ENCODE measurements around the gene KRTAP8-1. TPM values are rescaled to one million over a fixed set of nuclear protein-coding genes. Genes with fewer than 3 reads are reported as not detected.

KRTAP8-1 gene, protein sequence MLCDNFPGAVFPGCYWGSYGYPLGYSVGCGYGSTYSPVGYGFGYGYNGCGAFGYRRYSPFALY
- total RNA-seq, result not detected
- polyA plus RNA-seq, result not detected

DNA sequence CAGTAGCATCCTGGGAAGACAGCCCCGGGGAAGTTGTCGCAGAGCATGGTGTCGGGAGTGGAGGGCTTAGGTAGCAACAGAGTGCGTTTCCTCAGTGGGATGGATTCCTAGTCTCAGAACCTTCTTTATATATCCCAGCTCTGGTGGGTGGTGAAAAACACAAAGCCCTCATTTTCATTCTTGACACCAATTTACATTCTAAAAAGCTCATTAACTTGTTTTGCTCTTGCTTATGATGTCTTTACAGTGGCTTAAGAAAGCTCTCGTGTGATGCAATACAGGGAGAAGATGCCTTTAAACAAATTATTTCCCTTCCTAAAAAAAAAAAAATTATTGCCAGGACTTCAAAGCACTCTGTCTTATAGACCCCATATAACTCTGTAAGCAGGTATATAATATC lies at the start of gene KRTAP8-1:
TSS of gene KRTAP8-1 (minus strand) at position 101 of the 400 bp plus-strand sequence. CDS start at position 47, 54 bp downstream.
- H3K4me1 Mint-ChIP-seq, result peaks cover 0 to under 1% (median 0%) of the 10 kb centered on the region in 4 donors
- no peak for DNase-seq
- ATAC-seq (ENCODE audit: low read depth in 2 of 2), result no peak
- H3K36me3 Mint-ChIP-seq, result no peaks in the 10 kb centered on the region
- Histone ChIP-seq H3K27ac (ENCODE audit: insufficient read depth, low read length, poor library complexity, severe bottlenecking) (no peak within 1 kb of the TSS), H3K4me1 (ENCODE audit: control insufficient read depth, insufficient read depth, low read length, poor library complexity, severe bottlenecking) (no peaks in the 10 kb centered on the region), H3K9me3 (ENCODE audit: control insufficient read depth in 2 of 2, low read length in 2 of 2) (no peaks in the 10 kb centered on the region), H3K4me3 (ENCODE audit: low read depth, low read length) (no peak within 1 kb of the TSS), H3K27me3 (ENCODE audit: control insufficient read depth, insufficient read depth, low read length) (no peaks in the 10 kb centered on the region), H3K36me3 (ENCODE audit: control insufficient read depth, insufficient read depth, low read length) (no peaks in the 10 kb centered on the region)
- no peak within 1 kb of the TSS for H3K4me3 Mint-ChIP-seq
- no peak within 1 kb of the TSS for H3K27ac Mint-ChIP-seq
- H3K27me3 Mint-ChIP-seq, result peaks cover 4% of the 10 kb centered on the region
- H3K9me3 Mint-ChIP-seq, result no peaks in the 10 kb centered on the region

DNA sequence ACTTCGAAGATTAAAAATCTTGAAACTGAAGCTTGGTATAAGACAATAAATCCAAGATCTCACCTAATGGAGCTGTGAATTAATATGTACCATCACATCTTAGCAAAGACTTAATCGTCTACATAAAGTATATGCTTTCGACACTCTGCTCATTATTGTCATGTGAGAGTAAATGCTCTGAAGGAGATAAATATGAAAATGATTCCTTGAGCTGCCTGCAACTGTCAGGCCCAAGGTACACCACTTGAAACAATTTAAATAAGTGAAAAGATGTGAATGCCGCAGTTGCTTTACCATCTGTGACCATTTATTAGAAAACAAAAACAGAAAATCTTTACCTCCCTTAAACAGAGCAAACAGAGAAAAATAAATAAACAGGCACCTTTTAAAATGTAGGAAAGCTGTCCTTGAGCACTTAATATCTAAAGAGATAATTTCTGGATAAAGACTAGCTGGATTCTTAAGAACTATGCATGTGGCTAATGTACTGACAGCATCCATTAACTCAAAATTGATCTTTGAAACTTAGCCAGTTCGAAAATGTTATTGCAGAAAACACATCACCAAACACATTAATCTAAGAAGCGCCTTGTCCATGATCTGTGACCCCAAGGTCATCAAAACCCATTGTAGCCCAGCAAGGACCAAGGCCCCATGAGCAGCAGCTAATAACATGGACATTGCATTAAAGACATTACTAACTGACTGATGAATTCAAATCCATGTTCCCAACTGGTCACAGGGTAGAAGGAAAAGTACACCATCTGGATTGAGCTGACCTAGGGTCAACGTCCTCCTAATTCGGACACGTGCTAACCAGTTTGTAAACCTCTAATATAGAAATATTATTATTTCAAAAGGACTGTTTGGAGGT lies 34.8 kb upstream of the KRTAP8-1 start:
- no peaks in the 10 kb centered on the region for H3K4me1 Mint-ChIP-seq
- H3K4me1 ChIP-seq (ENCODE audit: control insufficient read depth, insufficient read depth, low read length, poor library complexity, severe bottlenecking), result no peaks in the 10 kb centered on the region
- H3K27me3 ChIP-seq (ENCODE audit: control insufficient read depth, insufficient read depth, low read length), result no peaks in the 10 kb centered on the region
- ATAC-seq (ENCODE audit: low read depth in 2 of 2), result no peak
- H3K27me3 Mint-ChIP-seq, result peaks cover 8% of the 10 kb centered on the region
- no peak overlapping the region for H3K4me3 Mint-ChIP-seq
- H3K36me3 ChIP-seq (ENCODE audit: control insufficient read depth, insufficient read depth, low read length), result no peaks in the 10 kb centered on the region
- no peaks in the 10 kb centered on the region for H3K9me3 ChIP-seq (ENCODE audit: control insufficient read depth in 2 of 2, low read length in 2 of 2)
- no peak overlapping the region for H3K27ac ChIP-seq (ENCODE audit: insufficient read depth, low read length, poor library complexity, severe bottlenecking)
- peaks cover 0 to 3% (median 0%) of the 10 kb centered on the region in 7 donors for H3K9me3 Mint-ChIP-seq
- H3K27ac Mint-ChIP-seq, result no peak overlapping the region
- DNase-seq, result no peak
- no peaks in the 10 kb centered on the region for H3K36me3 Mint-ChIP-seq
- no peak overlapping the region for H3K4me3 ChIP-seq (ENCODE audit: low read depth, low read length)

DNA sequence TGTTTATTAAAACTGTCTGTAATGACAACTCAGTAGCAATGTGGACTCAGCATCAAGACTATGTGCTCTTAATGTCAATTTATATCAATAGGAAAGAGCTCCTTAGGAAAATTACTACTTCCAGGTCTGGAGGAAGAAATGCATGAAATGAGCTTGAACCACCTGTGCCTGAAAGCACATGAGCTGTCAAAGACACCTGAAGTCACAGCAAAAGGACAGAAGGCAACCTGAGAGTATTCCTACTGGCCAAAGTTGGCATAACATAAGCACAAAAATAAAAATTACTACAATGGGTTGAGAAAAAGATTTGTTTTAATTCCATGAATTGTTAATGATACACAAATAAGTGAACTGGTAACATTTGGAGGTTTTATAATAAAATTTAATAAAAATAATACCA lies 29.9 kb upstream of the KRTAP8-1 start:
- no peak for ATAC-seq (ENCODE audit: low read depth in 2 of 2)
- Histone ChIP-seq H3K27ac (ENCODE audit: insufficient read depth, low read length, poor library complexity, severe bottlenecking) (no peak overlapping the region), H3K36me3 (ENCODE audit: control insufficient read depth, insufficient read depth, low read length) (no peaks in the 10 kb centered on the region), H3K4me3 (ENCODE audit: low read depth, low read length) (no peak overlapping the region), H3K27me3 (ENCODE audit: control insufficient read depth, insufficient read depth, low read length) (no peaks in the 10 kb centered on the region), H3K9me3 (ENCODE audit: control insufficient read depth in 2 of 2, low read length in 2 of 2) (no peaks in the 10 kb centered on the region), H3K4me1 (ENCODE audit: control insufficient read depth, insufficient read depth, low read length, poor library complexity, severe bottlenecking) (no peaks in the 10 kb centered on the region)
- H3K27ac Mint-ChIP-seq, result no peak overlapping the region
- no peak overlapping the region for H3K4me3 Mint-ChIP-seq
- peaks cover 13% of the 10 kb centered on the region for H3K27me3 Mint-ChIP-seq
- no peaks in the 10 kb centered on the region for H3K4me1 Mint-ChIP-seq
- no peak for DNase-seq
- no peaks in the 10 kb centered on the region for H3K36me3 Mint-ChIP-seq
- H3K9me3 Mint-ChIP-seq, result peaks cover 0 to 4% (median 0%) of the 10 kb centered on the region in 7 donors

DNA sequence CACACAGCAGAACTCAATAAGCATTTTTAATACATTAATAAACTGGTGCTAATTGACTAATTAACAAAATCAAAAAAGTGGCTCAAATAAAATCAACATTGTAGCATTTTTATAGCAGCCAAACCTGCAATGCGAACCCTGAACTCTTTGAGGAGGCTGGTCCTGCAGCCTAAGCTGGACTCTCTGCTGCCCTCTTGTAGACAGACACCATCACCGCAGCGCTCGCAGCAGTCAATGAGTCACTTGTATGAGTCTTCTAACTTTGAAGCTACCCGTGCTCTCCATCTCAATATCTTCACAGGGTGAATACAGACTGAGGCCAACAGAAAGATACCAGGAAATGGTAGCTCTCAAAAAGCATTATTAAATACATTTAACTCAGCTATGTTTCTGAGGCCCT lies 26.2 kb upstream of the KRTAP8-1 start:
- H3K4me3 ChIP-seq (ENCODE audit: low read depth, low read length), result no peak overlapping the region
- no peaks in the 10 kb centered on the region for H3K4me1 ChIP-seq (ENCODE audit: control insufficient read depth, insufficient read depth, low read length, poor library complexity, severe bottlenecking)
- H3K27me3 ChIP-seq (ENCODE audit: control insufficient read depth, insufficient read depth, low read length), result no peaks in the 10 kb centered on the region
- Mint-ChIP-seq H3K4me3 (no peak overlapping the region), H3K4me1 (no peaks in the 10 kb centered on the region), H3K27me3 (peaks cover 5% of the 10 kb centered on the region), H3K9me3 (peaks cover 0 to 4% (median 0%) of the 10 kb centered on the region in 7 donors), H3K36me3 (no peaks in the 10 kb centered on the region), H3K27ac (no peak overlapping the region)
- peak in 1 of 3 donors; percentile 28 for DNase-seq
- H3K9me3 ChIP-seq (ENCODE audit: control insufficient read depth in 2 of 2, low read length in 2 of 2), result no peaks in the 10 kb centered on the region
- no peaks in the 10 kb centered on the region for H3K36me3 ChIP-seq (ENCODE audit: control insufficient read depth, insufficient read depth, low read length)
- H3K27ac ChIP-seq (ENCODE audit: insufficient read depth, low read length, poor library complexity, severe bottlenecking), result no peak overlapping the region
- no peak for ATAC-seq (ENCODE audit: low read depth in 2 of 2)

DNA sequence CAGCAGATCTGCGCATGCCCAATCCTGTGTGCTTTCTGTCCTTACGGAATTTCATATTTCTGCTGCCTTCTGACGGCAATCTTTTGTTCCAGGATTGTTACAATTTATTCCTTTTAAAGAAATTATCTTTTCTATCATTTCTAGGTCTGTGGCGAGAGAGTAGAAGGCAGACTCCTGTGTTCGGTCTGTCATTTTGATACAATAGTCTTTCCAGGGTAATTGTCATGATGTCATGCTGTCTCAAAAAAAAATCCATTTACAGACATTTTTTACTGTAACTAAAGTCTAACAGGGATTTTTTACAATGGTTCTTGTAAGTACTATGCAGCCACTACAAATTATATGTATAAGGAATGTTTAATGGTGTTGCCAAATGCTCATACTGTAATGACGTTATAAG lies 25.5 kb upstream of the KRTAP8-1 start:
- Mint-ChIP-seq H3K27me3 (peaks cover 5% of the 10 kb centered on the region), H3K36me3 (no peaks in the 10 kb centered on the region), H3K4me1 (no peaks in the 10 kb centered on the region), H3K4me3 (no peak overlapping the region), H3K9me3 (peaks cover 0 to 4% (median 0%) of the 10 kb centered on the region in 7 donors), H3K27ac (no peak overlapping the region)
- no peak for DNase-seq
- ATAC-seq (ENCODE audit: low read depth in 2 of 2), result no peak
- Histone ChIP-seq H3K27ac (ENCODE audit: insufficient read depth, low read length, poor library complexity, severe bottlenecking) (no peak overlapping the region), H3K9me3 (ENCODE audit: control insufficient read depth in 2 of 2, low read length in 2 of 2) (no peaks in the 10 kb centered on the region), H3K4me1 (ENCODE audit: control insufficient read depth, insufficient read depth, low read length, poor library complexity, severe bottlenecking) (no peaks in the 10 kb centered on the region), H3K27me3 (ENCODE audit: control insufficient read depth, insufficient read depth, low read length) (peaks cover 2% of the 10 kb centered on the region), H3K36me3 (ENCODE audit: control insufficient read depth, insufficient read depth, low read length) (no peaks in the 10 kb centered on the region), H3K4me3 (ENCODE audit: low read depth, low read length) (no peak overlapping the region)

DNA sequence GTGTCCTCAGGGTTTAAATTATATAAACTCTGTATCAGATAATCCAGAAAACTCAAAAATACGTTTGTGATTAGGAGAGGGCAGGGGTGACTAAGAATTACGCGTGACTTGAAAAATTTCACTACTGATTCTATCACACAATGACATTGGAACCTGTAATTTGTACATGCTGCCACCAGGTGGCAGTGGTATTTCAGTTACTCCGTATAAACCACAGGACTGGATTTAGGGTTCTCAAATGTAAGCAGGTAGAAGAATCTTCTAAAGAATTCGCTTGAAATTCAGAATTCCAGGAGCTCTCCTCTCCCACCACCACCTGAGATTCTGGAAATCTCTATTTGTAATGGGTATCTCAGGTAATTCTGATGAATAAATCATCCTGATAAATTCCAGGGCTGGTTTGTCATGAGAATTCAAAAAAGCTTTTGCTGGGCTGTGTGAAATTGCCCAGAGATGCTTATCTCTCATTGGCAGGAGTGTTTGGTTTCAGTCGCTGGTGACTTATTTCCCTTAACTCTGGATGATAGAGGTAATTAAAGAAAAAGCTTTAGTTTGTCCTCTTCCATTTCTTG lies 18.2 kb upstream of the KRTAP8-1 start:
- H3K4me3 Mint-ChIP-seq, result no peak overlapping the region
- H3K9me3 ChIP-seq (ENCODE audit: control insufficient read depth in 2 of 2, low read length in 2 of 2), result peaks cover 3 to 4% of the 10 kb centered on the region in 2 experiments
- H3K27ac Mint-ChIP-seq, result no peak overlapping the region

DNA sequence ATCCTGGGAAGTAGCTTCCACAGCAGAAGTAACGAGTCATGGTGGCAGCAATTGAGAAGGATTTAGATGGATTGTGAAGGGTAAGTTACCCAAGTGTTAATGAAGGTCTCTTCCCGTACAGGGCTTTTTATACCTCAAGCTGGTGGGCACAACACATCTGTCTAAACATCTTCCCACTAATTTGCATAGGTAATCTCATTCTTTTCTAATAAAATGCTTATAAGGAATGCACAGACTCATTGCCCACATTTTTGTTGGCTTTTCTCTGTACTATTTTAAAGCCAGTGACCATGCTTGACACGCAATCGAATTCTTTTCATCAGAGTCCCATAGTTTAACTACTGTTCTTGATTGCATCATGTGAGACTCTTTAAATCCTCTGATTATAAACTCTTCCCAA lies 16.6 kb upstream of the KRTAP8-1 start, which contains the start of gene KRTAP7-1:
TSS of gene KRTAP7-1 (minus strand) at position 101 of the 400 bp plus-strand sequence. CDS start at position 40, 61 bp downstream.
- peaks cover 5% of the 10 kb centered on the region for H3K27me3 Mint-ChIP-seq
- peaks cover 0 to 10% (median 0%) of the 10 kb centered on the region in 7 donors for H3K9me3 Mint-ChIP-seq
- no peaks in the 10 kb centered on the region for H3K36me3 Mint-ChIP-seq
- Histone ChIP-seq H3K27ac (ENCODE audit: insufficient read depth, low read length, poor library complexity, severe bottlenecking) (no peak within 1 kb of the TSS), H3K4me1 (ENCODE audit: control insufficient read depth, insufficient read depth, low read length, poor library complexity, severe bottlenecking) (no peaks in the 10 kb centered on the region), H3K36me3 (ENCODE audit: control insufficient read depth, insufficient read depth, low read length) (no peaks in the 10 kb centered on the region), H3K4me3 (ENCODE audit: low read depth, low read length) (no peak within 1 kb of the TSS), H3K27me3 (ENCODE audit: control insufficient read depth, insufficient read depth, low read length) (peaks cover 7% of the 10 kb centered on the region), H3K9me3 (ENCODE audit: control insufficient read depth in 2 of 2, low read length in 2 of 2) (peaks cover 3 to 4% of the 10 kb centered on the region in 2 experiments)
- ATAC-seq (ENCODE audit: low read depth in 2 of 2), result no peak
- no peak for DNase-seq
- H3K27ac Mint-ChIP-seq, result no peak within 1 kb of the TSS
- H3K4me3 Mint-ChIP-seq, result no peak within 1 kb of the TSS
- H3K4me1 Mint-ChIP-seq, result no peaks in the 10 kb centered on the region

More for the DNA sequence above, 18.2 kb upstream of the KRTAP8-1 start:
- no peaks in the 10 kb centered on the region for H3K4me1 Mint-ChIP-seq
- no peaks in the 10 kb centered on the region for H3K36me3 ChIP-seq (ENCODE audit: control insufficient read depth, insufficient read depth, low read length)
- no peak overlapping the region for H3K4me3 ChIP-seq (ENCODE audit: low read depth, low read length)
- peaks cover 2% of the 10 kb centered on the region for H3K27me3 Mint-ChIP-seq
- H3K27me3 ChIP-seq (ENCODE audit: control insufficient read depth, insufficient read depth, low read length), result peaks cover 7% of the 10 kb centered on the region
- H3K9me3 Mint-ChIP-seq, result peaks cover 0 to 10% (median 0%) of the 10 kb centered on the region in 7 donors
- no peaks in the 10 kb centered on the region for H3K36me3 Mint-ChIP-seq
- DNase-seq (peak; percentile 6 to 53 (median 26)), ATAC-seq (ENCODE audit: low read depth in 2 of 2) (no peak)
- no peak overlapping the region for H3K27ac ChIP-seq (ENCODE audit: insufficient read depth, low read length, poor library complexity, severe bottlenecking)
- no peaks in the 10 kb centered on the region for H3K4me1 ChIP-seq (ENCODE audit: control insufficient read depth, insufficient read depth, low read length, poor library complexity, severe bottlenecking)
